Measurements from ENCODE around the gene MON2. TPM values are rescaled to one million over a fixed set of nuclear protein-coding genes. Genes with fewer than 3 reads are reported as not detected.

MON2 gene
- 27.3 and 37.8 TPM in 2 replicates for total RNA-seq

GRCh38 chr12:62466594-62467491, at the start of gene MON2:
Gene MON2 (plus strand): TSS chr12:62466826. CDS start chr12:62467208, 382 bp downstream.

Other genes starting within 250 kb of the MON2 start
- gene USP15, start 206.4 kb upstream of the MON2 start, total RNA-seq, result 62.7 and 91.6 TPM in 2 replicates